K562 (cell line): ENCODE results near the gene FAM114A2. TPM values are rescaled to one million over a fixed set of nuclear protein-coding genes. Genes with fewer than 3 reads are reported as not detected.

ENCODE experiments used
- CBX5 ChIP-seq: IDR thresholded peaks from 2 replicates; pipeline ENCODE4 v1.6.1; 2014; ENCODE audit warnings: low read depth, borderline replicate concordance
- CCAR2 ChIP-seq: fragments of 200-400 bp; formaldehyde crosslinking; IDR thresholded peaks from 2 replicates; pipeline ENCODE4 v1.6.1; 2017; ENCODE audit warnings: mild to moderate bottlenecking, low read depth, low read length
- ERF ChIP-seq: fragments of 450-650 bp; formaldehyde crosslinking; IDR thresholded peaks from 2 replicates; pipeline ENCODE4 v1.4.0; 2020; ENCODE audit warnings: mild to moderate bottlenecking, mixed read lengths
- HDAC1 ChIP-seq, 2 experiments: fragments of 450-650 bp; IDR thresholded peaks; 2 replicates each; pipeline ENCODE4 v1.6.1; 2016 to 2017; ENCODE audit warnings: inconsistent platforms in 1 of 2, mild to moderate bottlenecking in 1 of 2, moderate library complexity in 1 of 2
- HMBOX1 ChIP-seq: sonication (generic); IDR thresholded peaks from 2 replicates; pipeline ENCODE4 v1.6.1; 2016
- HNRNPH1 ChIP-seq: fragments of 200-400 bp; formaldehyde crosslinking; optimal IDR thresholded peaks from 2 replicates; pipeline ENCODE3; 2017; ENCODE audit warnings: low read depth, mild to moderate bottlenecking, low read length, moderate library complexity
- NRF1 ChIP-seq, 2 experiments: fragments of 450-650 bp; IDR thresholded peaks in 1 of 2; conservative IDR thresholded peaks in 1 of 2; 2 replicates each; pipeline ENCODE4 v1.6.1; 2014; ENCODE audit warnings: mild to moderate bottlenecking in 2 of 2
- SRSF3 ChIP-seq: fragments of 200-400 bp; formaldehyde crosslinking; IDR thresholded peaks from 2 replicates; pipeline ENCODE4 v1.6.1; 2016; ENCODE audit warnings: mild to moderate bottlenecking, low read length, moderate library complexity; ENCODE audit not compliant: insufficient read depth
- TAF7 ChIP-seq: fragments of 450-650 bp; IDR thresholded peaks from 2 replicates; pipeline ENCODE4 v1.6.1; 2016; ENCODE audit warnings: missing genetic modification characterization, missing compliant biosample characterization
- TEAD4 ChIP-seq, 2 experiments: sonication (generic) in 1 of 2; formaldehyde crosslinking in 1 of 2; IDR thresholded peaks; 2 replicates each; pipeline versions ENCODE4 v1.6.1 to v1.8.0; 2012 to 2022; ENCODE audit warnings: borderline replicate concordance in 1 of 2, inconsistent platforms in 1 of 2, low read length in 1 of 2, mild to moderate bottlenecking in 1 of 2, missing genetic modification reagents in 1 of 2
- TRIM25 ChIP-seq: fragments of 450-650 bp; IDR thresholded peaks from 2 replicates; pipeline ENCODE4 v1.7.0; 2016; ENCODE audit warnings: borderline replicate concordance
- ZNF212 ChIP-seq: fragments of 450-650 bp; formaldehyde crosslinking; IDR thresholded peaks from 2 replicates; pipeline ENCODE4 v1.4.0; 2020; ENCODE audit warnings: mild to moderate bottlenecking
- ZNF347 ChIP-seq: fragments of 450-650 bp; formaldehyde crosslinking; IDR thresholded peaks from 2 replicates; pipeline ENCODE4 v1.4.0; 2020; ENCODE audit warnings: low read depth, mild to moderate bottlenecking, moderate library complexity
- polyA plus RNA-seq, 8 experiments: library from polyadenylated mRNA; depleted of rRNA in 4 of 8; stranded (reverse) in 5 of 8; unstranded in 3 of 8; fragments of >200 nt; fragmentation: Nextera tagmentation in 2 of 8; fragmentation: Illumina TruSeq in 1 of 8; extraction: Ambion mirVana in 2 of 8; extraction: Trizol in 1 of 8; gene quantifications; 2 replicates each; pipeline versions ENCODE4 v1.2.1 to v1.2.3, GENCODE V29; 2011 to 2014; ENCODE audit warnings: inconsistent platforms in 1 of 8, missing spikeins in 1 of 8
- total RNA-seq, 7 experiments: library from RNA; depleted of rRNA in 6 of 7; stranded (reverse); fragments of >200 nt in 6 of 7; fragmentation: Illumina TruSeq in 2 of 7; extraction: Trizol in 2 of 7; gene quantifications; 2 replicates each; pipeline versions ENCODE4 v1.2.1 to v1.2.3, GENCODE V29; 2011 to 2021; ENCODE audit warnings: low replicate concordance in 1 of 7

Gene FAM114A2
- total and polyA plus RNA-seq, 9 of the 15 experiments (the other 6 are each of a cell fraction or from before 2014, with no cell fraction given), result 14.4 to 28.1 (median 21.2) TPM

GRCh38 chr5:153988510-153988909, 50.2 kb downstream of the FAM114A2 start (continued):
- peak; percentile 65 for TF ChIP-seq TEAD4 (IDR thresholded peaks at IDR 0.05; ENCODE audit: low read length)
- TF ChIP-seq TEAD4 (CRISPR knock-in tag; IDR thresholded peaks at IDR 0.05; ENCODE audit: borderline replicate concordance), result no peak
- no peak for TF ChIP-seq CCAR2
- no peak for TF ChIP-seq SRSF3
- no peak for TF ChIP-seq NRF1 (conservative IDR thresholded peaks at IDR 0.05 in 1 of 2, IDR thresholded peaks at IDR 0.05 in 1 of 2)
- TF ChIP-seq ERF, result no peak
- no peak for TF ChIP-seq HDAC1 (IDR thresholded peaks at IDR 0.05)
- TF ChIP-seq TRIM25, result no peak
- TF ChIP-seq HNRNPH1, result no peak
- no peak for TF ChIP-seq ZNF347 (CRISPR knock-in tag)
- TF ChIP-seq CBX5, result no peak
- TF ChIP-seq TAF7 (tag), result no peak
- TF ChIP-seq ZNF212 (CRISPR knock-in tag), result no peak
- peak; percentile 82 for TF ChIP-seq HMBOX1
